Neuronal stem cell (in vitro differentiated cells): Measurements from ENCODE around the gene FHIT.

Source experiments
- DNase-seq: peaks from one replicate; pipeline ENCODE4 v3.0.0-alpha.2; 2013; ENCODE audit warnings: low spot score
- H2AFZ ChIP-seq: one replicate; pipeline ENCODE4 v1.6.1; 2013; ENCODE audit warnings: mild to moderate bottlenecking, low read length, inconsistent platforms
- H2AK5ac ChIP-seq: 2 replicates; pipeline ENCODE4 v1.6.1; 2013; ENCODE audit warnings: low read depth, mild to moderate bottlenecking, inconsistent platforms, low read length, moderate library complexity, mixed read lengths
- H2BK120ac ChIP-seq: 2 replicates; pipeline ENCODE4 v1.6.1; 2013; ENCODE audit warnings: low read depth, mild to moderate bottlenecking, inconsistent platforms, low read length, moderate library complexity, mixed read lengths
- H2BK12ac ChIP-seq: one replicate; pipeline ENCODE4 v1.6.1; 2013; ENCODE audit warnings: low read length, inconsistent platforms
- H2BK15ac ChIP-seq: 2 replicates; pipeline ENCODE4 v1.6.1; 2013; ENCODE audit warnings: mild to moderate bottlenecking, low read length, inconsistent platforms, mixed read lengths
- H2BK5ac ChIP-seq: one replicate; pipeline ENCODE4 v1.6.1; 2013; ENCODE audit warnings: inconsistent platforms, mild to moderate bottlenecking, low read length, moderate library complexity
- H3K14ac ChIP-seq: one replicate; pipeline ENCODE4 v1.6.1; 2013; ENCODE audit warnings: low read length, inconsistent platforms
- H3K18ac ChIP-seq: 2 replicates; pipeline ENCODE4 v1.6.1; 2013; ENCODE audit warnings: low read length, inconsistent platforms
- H3K23ac ChIP-seq: 2 replicates; pipeline ENCODE4 v1.6.1; 2013; ENCODE audit warnings: low read depth, mild to moderate bottlenecking, mixed read lengths, low read length, inconsistent platforms; ENCODE audit not compliant: poor library complexity
- H3K27ac ChIP-seq: replicated peaks from 3 replicates; pipeline ENCODE4 v1.5.1; 2013; ENCODE audit warnings: low read length, inconsistent platforms
- H3K27me3 ChIP-seq, 3 experiments: 2 replicates each; pipeline ENCODE4 v1.6.1; 2013; ENCODE audit warnings: low read length in 3 of 3, mild to moderate bottlenecking in 2 of 3, inconsistent platforms in 1 of 3, low read depth in 1 of 3, mixed read lengths in 1 of 3, moderate library complexity in 1 of 3; ENCODE audit not compliant: control insufficient read depth in 3 of 3, insufficient read depth in 3 of 3
- H3K36me3 ChIP-seq, 2 donors: replicated peaks in 1 of 2; 2 replicates each; pipeline ENCODE4 v1.6.1; 2013; ENCODE audit warnings: low read length in 2 of 2; ENCODE audit not compliant: control insufficient read depth in 2 of 2, insufficient read depth in 2 of 2
- H3K4ac ChIP-seq: 2 replicates; pipeline ENCODE4 v1.6.1; 2013; ENCODE audit warnings: inconsistent platforms, mild to moderate bottlenecking, low read length, moderate library complexity
- H3K4me1 ChIP-seq, 2 donors: 1 replicate in 1 of 2; 2 replicates in 1 of 2; pipeline ENCODE4 v1.6.1; 2013; ENCODE audit warnings: low read length in 2 of 2, low read depth in 1 of 2; ENCODE audit not compliant: control insufficient read depth in 2 of 2, insufficient read depth in 1 of 2
- H3K4me2 ChIP-seq: one replicate; pipeline ENCODE4 v1.6.1; 2013; ENCODE audit warnings: mild to moderate bottlenecking, low read length, inconsistent platforms; ENCODE audit not compliant: insufficient read depth, poor library complexity, severe bottlenecking
- H3K4me3 ChIP-seq, 2 donors: 2 replicates each; pipeline ENCODE4 v1.5.1; 2013; ENCODE audit warnings: low read length in 2 of 2, mild to moderate bottlenecking in 2 of 2, inconsistent platforms in 1 of 2, moderate library complexity in 1 of 2
- H3K79me1 ChIP-seq: one replicate; pipeline ENCODE4 v1.6.1; 2013; ENCODE audit warnings: low read depth, mild to moderate bottlenecking, inconsistent platforms, low read length, moderate library complexity
- H3K9ac ChIP-seq: one replicate; pipeline ENCODE4 v1.6.1; 2013; ENCODE audit warnings: mild to moderate bottlenecking, low read depth, low read length, inconsistent platforms; ENCODE audit not compliant: poor library complexity
- H3K9me3 ChIP-seq, 2 donors: replicated peaks in 1 of 2; 2 replicates each; pipeline versions ENCODE3 to v1.6.1; 2013; ENCODE audit warnings: low read length in 2 of 2, mild to moderate bottlenecking in 2 of 2, inconsistent platforms in 1 of 2, low read depth in 1 of 2, mixed read lengths in 1 of 2, moderate library complexity in 1 of 2; ENCODE audit not compliant: control insufficient read depth in 2 of 2, insufficient read depth in 1 of 2
- H4K8ac ChIP-seq: one replicate; pipeline ENCODE4 v1.6.1; 2013; ENCODE audit warnings: low read depth, mild to moderate bottlenecking, inconsistent platforms, low read length, moderate library complexity
- H4K91ac ChIP-seq: one replicate; pipeline ENCODE4 v1.6.1; 2013; ENCODE audit warnings: low read length, low read depth, mild to moderate bottlenecking, inconsistent platforms; ENCODE audit not compliant: poor library complexity
- WGBS, 2 donors: extraction: QIAGEN DNeasy Blood & Tissue Kit; methylation state at CpG; one replicate each; pipeline ENCODE4 v1.1.7; 2013; ENCODE audit warnings: missing lambda C conversion rate in 2 of 2, mixed read lengths in 1 of 2; ENCODE audit not compliant: insufficient read length in 2 of 2, insufficient replicate concordance in 1 of 2; ENCODE audit errors: extremely low coverage in 2 of 2; 5-methylcytosine and 5-hydroxymethylcytosine counted together

The FHIT gene

GRCh38 chr3:60580809-60581208 is 670.4 kb downstream of the FHIT start:
- H2AFZ ChIP-seq, result no peak overlapping the region
- no peak overlapping the region for H2BK5ac ChIP-seq
- no peak overlapping the region for H2AK5ac ChIP-seq
- H3K4ac ChIP-seq, result no peak overlapping the region
- H2BK15ac ChIP-seq, result no peak overlapping the region
- H3K9ac ChIP-seq, result no peak overlapping the region
- no peak overlapping the region for H2BK12ac ChIP-seq
- no peaks in the 10 kb centered on the region for H3K36me3 ChIP-seq
- H3K9me3 ChIP-seq, result no peaks in the 10 kb centered on the region
- no peaks in the 10 kb centered on the region for H3K27me3 ChIP-seq
- H4K8ac ChIP-seq, result no peak overlapping the region
- no peak overlapping the region for H3K4me3 ChIP-seq
- no peak overlapping the region for H3K18ac ChIP-seq
- no peak for DNase-seq
- no peak overlapping the region for H2BK120ac ChIP-seq
- no peak overlapping the region for H3K27ac ChIP-seq
- H3K23ac ChIP-seq, result no peak overlapping the region
- H3K79me1 ChIP-seq, result no peaks in the 10 kb centered on the region
- no CpG with 5 or more reads among the region's 5 CpGs for WGBS, 2 donors
- H4K91ac ChIP-seq, result no peak overlapping the region
- no peak overlapping the region for H3K4me2 ChIP-seq
- no peaks in the 10 kb centered on the region for H3K4me1 ChIP-seq
- H3K14ac ChIP-seq, result no peak overlapping the region

DNA sequence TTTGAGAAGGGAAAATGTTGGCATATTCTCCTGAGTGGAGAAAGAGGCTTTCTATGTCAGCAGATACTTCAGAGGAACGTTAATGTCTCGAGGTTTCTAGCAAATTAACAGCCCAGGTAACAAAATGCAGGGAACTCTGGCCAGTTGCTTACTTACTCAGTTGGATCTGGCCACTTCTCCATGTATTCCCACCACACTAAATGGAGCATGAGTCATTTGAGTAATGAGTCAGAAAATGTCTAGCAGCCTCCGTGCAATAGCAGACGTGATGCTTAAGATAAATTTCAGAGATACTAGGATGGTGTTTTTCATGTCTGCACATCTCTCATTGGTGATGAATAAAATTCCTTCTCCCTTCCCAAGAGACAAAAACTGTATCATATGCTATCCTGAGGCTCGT is 671.5 kb downstream of the FHIT start:
- Histone ChIP-seq H3K9ac (no peak overlapping the region), H3K4me1 (no peaks in the 10 kb centered on the region), H2BK12ac (no peak overlapping the region), H4K8ac (no peak overlapping the region), H3K4me3 (no peak overlapping the region), H3K4ac (no peak overlapping the region), H3K9me3 (no peaks in the 10 kb centered on the region), H2AK5ac (no peak overlapping the region), H3K79me1 (no peaks in the 10 kb centered on the region), H3K14ac (no peak overlapping the region), H2AFZ (no peak overlapping the region), H2BK5ac (no peak overlapping the region), H4K91ac (no peak overlapping the region), H2BK15ac (no peak overlapping the region), H3K4me2 (no peak overlapping the region), H2BK120ac (no peak overlapping the region), H3K18ac (no peak overlapping the region), H3K27me3 (no peaks in the 10 kb centered on the region), H3K23ac (no peak overlapping the region), H3K36me3 (no peaks in the 10 kb centered on the region), H3K27ac (no peak overlapping the region)
- WGBS, 2 donors, result no CpG with 5 or more reads among the region's 5 CpGs
- no peak for DNase-seq

DNA sequence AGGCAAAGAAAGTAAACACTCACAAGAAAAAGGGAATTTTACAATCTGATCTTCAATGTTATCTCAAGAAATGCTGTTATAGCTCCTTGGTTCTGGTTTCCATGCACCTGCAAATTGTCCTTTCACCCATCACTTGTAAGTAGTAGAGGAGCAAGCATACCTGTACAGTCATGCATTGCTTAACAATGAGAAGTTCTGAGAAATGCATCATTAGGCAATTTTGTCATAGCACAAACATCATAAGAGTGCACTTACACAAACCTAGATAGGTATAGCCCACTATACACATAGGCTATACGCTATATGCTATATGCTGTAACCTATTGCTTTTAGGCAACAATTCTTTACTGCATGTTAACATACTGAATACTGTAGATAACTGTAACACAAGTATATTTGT is 672.3 kb downstream of the FHIT start:
- Histone ChIP-seq H3K9ac (no peak overlapping the region), H2BK15ac (no peak overlapping the region), H3K4me3 (no peak overlapping the region), H4K8ac (no peak overlapping the region), H2BK12ac (no peak overlapping the region), H3K4me1 (peaks cover 0 to 6% of the 10 kb centered on the region in 2 donors), H2AFZ (no peak overlapping the region), H3K18ac (no peak overlapping the region), H3K14ac (no peak overlapping the region), H3K4ac (no peak overlapping the region), H4K91ac (no peak overlapping the region), H2BK5ac (no peak overlapping the region), H3K23ac (no peak overlapping the region), H2AK5ac (no peak overlapping the region), H3K27me3 (no peaks in the 10 kb centered on the region), H3K4me2 (no peak overlapping the region), H3K36me3 (no peaks in the 10 kb centered on the region), H3K27ac (no peak overlapping the region), H3K79me1 (no peaks in the 10 kb centered on the region), H3K9me3 (no peaks in the 10 kb centered on the region), H2BK120ac (no peak overlapping the region)
- DNase-seq, result no peak
- WGBS, 2 donors, result no CpG with 5 or more reads among the region's 1 CpG

GRCh38 chr3:60577601-60578000 is 673.7 kb downstream of the FHIT start:
- H3K23ac ChIP-seq, result no peak overlapping the region
- no peaks in the 10 kb centered on the region for H3K36me3 ChIP-seq
- no peak overlapping the region for H3K4me3 ChIP-seq
- no peak overlapping the region for H3K4me2 ChIP-seq
- no peaks in the 10 kb centered on the region for H3K27me3 ChIP-seq
- WGBS, 2 donors, result no CpG with 5 or more reads among the region's 4 CpGs
- no peak overlapping the region for H2BK120ac ChIP-seq
- no peak overlapping the region for H2BK12ac ChIP-seq
- H3K27ac ChIP-seq, result no peak overlapping the region
- no peak overlapping the region for H2AK5ac ChIP-seq
- no peak for DNase-seq
- H2AFZ ChIP-seq, result no peak overlapping the region
- H3K9me3 ChIP-seq, result no peaks in the 10 kb centered on the region
- H3K18ac ChIP-seq, result no peak overlapping the region
- H3K4me1 ChIP-seq, result peaks cover 5 to 14% of the 10 kb centered on the region in 2 donors
- H3K4ac ChIP-seq, result no peak overlapping the region
- no peak overlapping the region for H2BK15ac ChIP-seq
- H4K8ac ChIP-seq, result no peak overlapping the region
- no peak overlapping the region for H4K91ac ChIP-seq
- no peak overlapping the region for H2BK5ac ChIP-seq
- no peak overlapping the region for H3K9ac ChIP-seq
- no peaks in the 10 kb centered on the region for H3K79me1 ChIP-seq
- H3K14ac ChIP-seq, result no peak overlapping the region
